ENCODE data around the gene ADIPOQ.
"Not testable (repeated sequence)": the region's sequence is repeated elsewhere in the genome, so short reads cannot be mapped to it uniquely, and the experiment has no call there.

ADIPOQ gene

DNA sequence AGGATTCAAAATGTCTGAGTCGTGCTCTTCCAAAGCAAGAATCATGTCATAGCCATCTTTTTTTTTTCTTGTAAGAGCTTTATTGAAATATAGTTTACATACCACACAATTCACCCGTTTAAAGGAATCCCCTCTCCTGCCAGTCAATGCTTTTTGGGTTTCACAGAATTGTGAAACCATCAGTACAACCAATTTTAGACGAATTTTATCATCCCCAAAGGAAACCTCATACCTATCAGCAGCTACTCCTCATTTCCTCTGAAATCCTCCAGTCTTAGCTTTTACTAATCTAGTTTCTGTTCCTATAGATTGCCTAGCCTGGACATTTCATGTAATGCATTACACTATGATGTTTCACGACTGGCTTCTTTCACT, 39.6 kb downstream of the ADIPOQ start:
- no peak overlapping the region for H3K27ac ChIP-seq

DNA sequence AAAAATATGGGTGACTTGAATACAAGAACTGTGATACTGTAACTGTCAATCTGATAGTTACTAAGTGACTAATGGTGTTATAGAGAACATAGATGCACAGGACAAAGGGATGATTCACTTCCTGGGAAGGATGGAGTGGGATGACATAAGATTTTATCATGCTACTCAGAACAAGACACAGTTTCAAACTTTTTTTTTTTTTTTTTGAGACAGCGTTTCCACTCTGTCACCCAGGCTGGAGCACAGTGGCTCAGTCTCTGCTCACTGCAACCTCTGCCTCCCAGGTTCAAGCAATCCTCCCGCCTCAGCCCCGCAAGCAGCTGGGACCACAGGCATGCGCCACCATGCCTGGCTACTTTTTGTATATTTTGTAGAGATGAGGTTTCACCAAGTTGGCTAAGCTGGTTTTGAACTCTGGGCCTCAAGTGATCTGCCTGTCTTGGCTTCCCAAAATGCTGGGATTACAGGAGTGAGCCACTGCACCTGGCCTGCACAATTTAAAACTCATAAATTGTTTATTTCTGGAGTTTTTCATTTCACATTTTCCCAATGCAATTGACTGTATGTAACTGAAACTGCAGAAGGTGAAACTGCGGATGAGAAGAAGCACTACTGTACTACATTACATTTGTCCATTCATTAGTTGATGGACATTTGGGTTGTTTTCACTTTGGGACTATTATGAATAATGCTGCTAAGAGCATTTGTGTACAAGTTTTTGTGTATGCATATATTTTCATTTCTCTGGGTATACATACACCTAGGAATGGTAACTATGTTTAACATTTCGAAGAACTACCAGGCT, 40.6 kb downstream of the ADIPOQ start:
- TF ChIP-seq, protein P1, sequence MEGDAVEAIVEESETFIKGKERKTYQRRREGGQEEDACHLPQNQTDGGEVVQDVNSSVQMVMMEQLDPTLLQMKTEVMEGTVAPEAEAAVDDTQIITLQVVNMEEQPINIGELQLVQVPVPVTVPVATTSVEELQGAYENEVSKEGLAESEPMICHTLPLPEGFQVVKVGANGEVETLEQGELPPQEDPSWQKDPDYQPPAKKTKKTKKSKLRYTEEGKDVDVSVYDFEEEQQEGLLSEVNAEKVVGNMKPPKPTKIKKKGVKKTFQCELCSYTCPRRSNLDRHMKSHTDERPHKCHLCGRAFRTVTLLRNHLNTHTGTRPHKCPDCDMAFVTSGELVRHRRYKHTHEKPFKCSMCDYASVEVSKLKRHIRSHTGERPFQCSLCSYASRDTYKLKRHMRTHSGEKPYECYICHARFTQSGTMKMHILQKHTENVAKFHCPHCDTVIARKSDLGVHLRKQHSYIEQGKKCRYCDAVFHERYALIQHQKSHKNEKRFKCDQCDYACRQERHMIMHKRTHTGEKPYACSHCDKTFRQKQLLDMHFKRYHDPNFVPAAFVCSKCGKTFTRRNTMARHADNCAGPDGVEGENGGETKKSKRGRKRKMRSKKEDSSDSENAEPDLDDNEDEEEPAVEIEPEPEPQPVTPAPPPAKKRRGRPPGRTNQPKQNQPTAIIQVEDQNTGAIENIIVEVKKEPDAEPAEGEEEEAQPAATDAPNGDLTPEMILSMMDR (conservative IDR thresholded peaks at IDR 0.05): no peak
- H3K27ac ChIP-seq: no peak overlapping the region

More for the DNA sequence above, 39.6 kb downstream of the ADIPOQ start:
- TF ChIP-seq, protein P1 (conservative IDR thresholded peaks at IDR 0.05): no peak

DNA sequence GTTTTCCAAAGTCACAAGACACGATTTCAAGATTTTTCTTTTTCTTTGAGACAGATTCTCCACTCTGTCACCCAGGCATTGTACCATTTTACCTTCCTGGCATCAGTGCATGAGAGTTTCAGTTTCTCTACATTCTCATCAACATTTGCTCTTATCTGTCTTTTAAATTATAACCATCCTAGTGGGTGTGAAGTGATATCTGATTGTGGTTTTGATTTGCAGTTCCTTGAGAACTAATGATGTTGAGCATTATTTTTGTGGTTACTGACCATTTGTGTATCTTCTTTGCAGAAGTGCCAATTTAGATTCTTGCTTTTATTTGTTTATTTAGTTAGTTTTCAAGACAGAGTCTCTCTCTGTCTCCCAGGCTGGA, 41.2 kb downstream of the ADIPOQ start:
- TF ChIP-seq, protein P1 (conservative IDR thresholded peaks at IDR 0.05): no peak
- H3K27ac ChIP-seq: no peak overlapping the region

DNA sequence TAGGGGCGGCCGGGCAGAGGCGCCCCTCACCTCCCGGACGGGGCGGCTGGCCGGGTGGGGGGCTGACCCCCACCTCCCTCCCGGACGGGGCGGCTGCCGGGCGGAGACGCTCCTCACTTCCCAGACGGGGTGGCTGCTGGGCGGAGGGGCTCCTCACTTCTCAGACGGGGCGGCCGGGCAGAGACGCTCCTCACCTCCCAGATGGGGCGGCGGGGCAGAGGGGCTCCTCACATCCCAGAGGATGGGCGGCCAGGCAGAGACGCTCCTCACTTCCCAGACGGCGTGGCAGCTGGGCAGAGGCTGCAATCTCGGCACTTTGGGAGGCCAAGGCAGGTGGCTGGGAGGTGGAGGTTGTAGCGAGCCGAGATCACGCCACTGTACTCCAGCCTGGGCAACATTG, 42.4 kb downstream of the ADIPOQ start:
- not testable (repeated sequence) for H3K27ac ChIP-seq

GRCh38 chr3:186886202-186886981, 43.9 kb downstream of the ADIPOQ start:
- no peak overlapping the region for H3K27ac ChIP-seq

GRCh38 chr3:186887507-186887938, 45.0 kb downstream of the ADIPOQ start:
- not testable (repeated sequence) for H3K27ac ChIP-seq

More at GRCh38 chr3:186886202-186886981, 43.9 kb downstream of the ADIPOQ start:
- TF ChIP-seq, protein P1 (conservative IDR thresholded peaks at IDR 0.05): no peak

DNA sequence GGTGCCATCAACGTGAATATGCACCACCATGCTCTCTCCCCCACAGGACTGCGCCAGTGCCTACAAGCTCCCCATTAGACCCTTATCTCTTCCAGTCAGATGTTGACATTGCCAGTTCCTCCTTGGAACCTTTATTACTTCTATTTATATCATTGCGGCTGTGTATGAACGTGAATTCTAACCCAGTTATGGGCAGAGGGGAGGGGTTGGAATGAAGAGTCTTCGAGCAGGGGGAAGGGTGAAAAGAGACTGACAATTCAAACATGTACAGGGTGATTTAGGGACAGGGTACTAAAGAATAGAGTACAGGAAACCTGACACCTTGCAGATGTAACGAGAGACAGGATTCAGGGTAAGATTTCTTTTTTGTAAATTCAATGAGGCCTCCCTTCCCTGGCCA, 46.1 kb downstream of the ADIPOQ start:
- H3K27ac ChIP-seq: no peak overlapping the region
- TF ChIP-seq, protein P1 (conservative IDR thresholded peaks at IDR 0.05): no peak

DNA sequence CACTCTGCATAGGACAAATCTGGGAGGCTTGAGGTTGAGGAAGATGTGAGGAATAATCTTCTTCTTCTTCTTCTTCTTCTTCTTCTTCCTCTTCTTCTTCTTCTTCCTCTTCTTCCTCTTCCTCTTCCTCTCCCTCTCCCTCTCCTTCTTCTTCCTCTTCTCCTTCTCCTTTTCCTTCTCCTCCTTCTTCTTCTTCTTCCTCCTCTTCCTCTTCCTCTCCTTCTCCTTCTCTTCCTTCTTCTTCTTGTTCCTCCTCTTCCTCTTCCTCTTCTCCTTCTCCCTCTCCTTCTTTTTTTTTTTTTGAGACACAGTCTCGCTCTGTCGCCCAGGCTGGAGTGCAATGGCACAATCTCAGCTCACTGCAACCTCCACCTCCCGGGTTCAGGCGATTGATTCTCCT, 47.2 kb downstream of the ADIPOQ start:
- not testable (repeated sequence) for H3K27ac ChIP-seq

DNA sequence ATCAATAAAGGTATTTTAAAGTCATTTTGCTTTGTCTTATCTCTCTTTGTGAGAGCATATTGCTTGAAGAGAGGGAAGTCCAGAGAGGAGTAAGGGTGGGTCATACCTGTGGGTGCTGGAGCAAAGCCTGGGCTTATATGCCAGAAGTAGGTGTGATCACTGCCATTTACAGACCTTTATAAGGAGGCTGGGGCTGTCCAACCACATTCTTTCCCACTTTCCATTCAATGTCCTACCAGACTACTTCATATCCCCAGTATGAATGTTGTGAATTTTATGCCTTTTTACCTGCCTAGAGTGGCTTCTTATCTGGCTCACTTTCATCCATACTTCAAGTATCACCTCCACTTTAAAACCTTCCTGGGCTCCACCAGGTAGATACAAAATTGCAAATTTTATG, 48.4 kb downstream of the ADIPOQ start:
- no peak overlapping the region for H3K27ac ChIP-seq
- TF ChIP-seq, protein P1 (conservative IDR thresholded peaks at IDR 0.05): no peak

- not testable (repeated sequence) for H3K27ac ChIP-seq
Measured at GRCh38 chr3:186893071-186893470, 50.6 kb downstream of the ADIPOQ start.
